Stimulated activated CD8-positive, alpha-beta memory T cell treated with anti-CD3 and anti-CD28 coated beads, Interleukin-15, amount 100 ng/mL, for 24 hours (primary cell): Measurements from ENCODE around the gene CSNK1E.

Source experiments
- DNase-seq: peaks from one replicate; pipeline ENCODE4 v3.0.0-alpha.2; 2020; ENCODE audit warnings: low read depth

The CSNK1E gene

GRCh38 chr22:38327805-38328204, 10.6 kb upstream of the CSNK1E start:
- DNase-seq: no peak

- no peak for DNase-seq
Measured at GRCh38 chr22:38327396-38327795, 10.2 kb upstream of the CSNK1E start.

GRCh38 chr22:38325587-38325986, 8.4 kb upstream of the CSNK1E start:
- no peak for DNase-seq

- no peak for DNase-seq
Measured at GRCh38 chr22:38320605-38321402, 3.6 kb upstream of the CSNK1E start.

GRCh38 chr22:38318792-38319773, 1.9 kb upstream of the CSNK1E start:
- DNase-seq: no peak

- DNase-seq: no peak
Measured at GRCh38 chr22:38317995-38318715, 922 bp upstream of the CSNK1E start.

GRCh38 chr22:38316364-38317121, 690 bp downstream of the CSNK1E start:
- DNase-seq: no peak

- no peak for DNase-seq
Measured at GRCh38 chr22:38315823-38316363, 1.3 kb downstream of the CSNK1E start.

- DNase-seq: no peak
Measured at GRCh38 chr22:38314933-38315822, 2.1 kb downstream of the CSNK1E start.

GRCh38 chr22:38314051-38314932, 2.9 kb downstream of the CSNK1E start:
- DNase-seq: no peak

GRCh38 chr22:38313384-38313955, 3.8 kb downstream of the CSNK1E start:
- no peak for DNase-seq

GRCh38 chr22:38312261-38312800, 4.9 kb downstream of the CSNK1E start:
- no peak for DNase-seq

GRCh38 chr22:38311323-38311620, 6.0 kb downstream of the CSNK1E start:
- DNase-seq: no peak

- DNase-seq: no peak
Measured at GRCh38 chr22:38310518-38311322, 6.5 kb downstream of the CSNK1E start.

- no peak for DNase-seq
Measured at GRCh38 chr22:38309614-38310517, 7.4 kb downstream of the CSNK1E start.

GRCh38 chr22:38308791-38309498, 8.3 kb downstream of the CSNK1E start:
- no peak for DNase-seq
